IMR-90 (cell line): ENCODE data around the gene NAGS. TPM values are rescaled to one million over a fixed set of nuclear protein-coding genes. Genes with fewer than 3 reads are reported as not detected.

Experiments
- microRNA-seq, 2 experiments: library from miRNA; stranded (forward) in 1 of 2; unstranded in 1 of 2; fragments of 10-50 nt in 1 of 2; fragments of <30 nt in 1 of 2; gene quantifications in 1 of 2; microRNA quantifications in 1 of 2; one replicate each; pipeline versions ENCODE3 to v1.1.0; 2013 to 2020; ENCODE audit not compliant: insufficient read depth in 1 of 2, insufficient read length in 1 of 2, unreplicated experiment in 1 of 2
- polyA plus RNA-seq, 3 experiments: library from polyadenylated mRNA; depleted of rRNA; stranded (reverse); fragments of >200 nt; gene quantifications; 2 replicates each; pipeline ENCODE4 v1.2.3, GENCODE V29; 2012; ENCODE audit warnings: low replicate concordance in 1 of 3
- small RNA-seq, 5 experiments: library from RNA; depleted of rRNA; stranded (forward); fragments of <200 nt; gene quantifications; one replicate each; pipeline ENCODE3, GENCODE V24; 2012
- total RNA-seq: library from RNA; depleted of rRNA; stranded (reverse); fragments of >200 nt; gene quantifications from 2 replicates; pipeline ENCODE4 v1.2.3, GENCODE V29; 2012; rRNA removed

NAGS gene
- total and polyA plus RNA-seq, 2 of the 4 experiments (the other 2 are of a cell fraction): 0.54 to 0.99 TPM

Small RNAs within 50 kb of the gene (microRNA-seq; reads per million reads assigned to microRNA genes)
- gene RF00012 (ENCODE audit: insufficient read depth, insufficient read length): not detected

Small RNAs within 50 kb of the gene (small RNA-seq; reads per million reads assigned to genes)
- 0 to 0.04 (median 0) reads per million in 5 experiments for gene RF00012

Other genes with a start within 250 kb of the NAGS start
- gene SOST, start 245.8 kb upstream of the NAGS start, total RNA-seq: not detected in 2 replicates
- gene SOST, start 245.8 kb upstream of the NAGS start, polyA plus RNA-seq (2012; rRNA removed): not detected in 2 replicates
- gene DUSP3, start 225.6 kb upstream of the NAGS start, total RNA-seq: 40.9 and 42.5 TPM in 2 replicates
- gene DUSP3, start 225.6 kb upstream of the NAGS start, polyA plus RNA-seq (2012; rRNA removed): 33.3 and 33.5 TPM in 2 replicates
- under 0.01 TPM in 1 of 2 replicates, not detected in the other for gene CFAP97D1, start 224.2 kb upstream of the NAGS start, total RNA-seq
- 0.03 TPM in 1 of 2 replicates, not detected in the other for gene CFAP97D1, start 224.2 kb upstream of the NAGS start, polyA plus RNA-seq (2012; rRNA removed)
- 5.0 and 5.7 TPM in 2 replicates for gene MPP3, start 171.5 kb upstream of the NAGS start, total RNA-seq
- 10.7 and 11.9 TPM in 2 replicates for gene MPP3, start 171.5 kb upstream of the NAGS start, polyA plus RNA-seq (2012; rRNA removed)
- gene CD300LG, start 157.4 kb upstream of the NAGS start, total RNA-seq: not detected in 2 replicates
- not detected in 2 replicates for gene CD300LG, start 157.4 kb upstream of the NAGS start, polyA plus RNA-seq (2012; rRNA removed)
- 1.9 and 3.2 TPM in 2 replicates for gene MPP2, start 97.1 kb upstream of the NAGS start, total RNA-seq
- gene MPP2, start 97.1 kb upstream of the NAGS start, polyA plus RNA-seq (2012; rRNA removed): 3.8 TPM in 2 replicates
- not detected in 2 replicates for gene PPY, start 62.1 kb upstream of the NAGS start, total RNA-seq
- gene PPY, start 62.1 kb upstream of the NAGS start, polyA plus RNA-seq (2012; rRNA removed): not detected in 2 replicates
- gene PYY, start 50.7 kb upstream of the NAGS start, total RNA-seq: not detected in 2 replicates
- not detected in 2 replicates for gene PYY, start 50.7 kb upstream of the NAGS start, polyA plus RNA-seq (2012; rRNA removed)
- gene TMEM101, start 10.3 kb downstream of the NAGS start, total RNA-seq: 36.6 and 42.5 TPM in 2 replicates
- gene TMEM101, start 10.3 kb downstream of the NAGS start, polyA plus RNA-seq (2012; rRNA removed): 30.7 and 34.4 TPM in 2 replicates
- gene LSM12, start 62.0 kb downstream of the NAGS start, total RNA-seq: 41.0 and 50.3 TPM in 2 replicates
- 37.6 and 38.0 TPM in 2 replicates for gene LSM12, start 62.0 kb downstream of the NAGS start, polyA plus RNA-seq (2012; rRNA removed)
- gene G6PC3, start 66.1 kb downstream of the NAGS start, total RNA-seq: 19.4 and 20.4 TPM in 2 replicates
- gene G6PC3, start 66.1 kb downstream of the NAGS start, polyA plus RNA-seq (2012; rRNA removed): 107 and 127 TPM in 2 replicates
- gene HDAC5, start 119.0 kb downstream of the NAGS start, total RNA-seq: 61.3 and 71.4 TPM in 2 replicates
- gene HDAC5, start 119.0 kb downstream of the NAGS start, polyA plus RNA-seq (2012; rRNA removed): 47.0 and 50.0 TPM in 2 replicates
- gene HROB, start 137.3 kb downstream of the NAGS start, total RNA-seq: 2.8 and 3.2 TPM in 2 replicates
- 4.0 and 4.4 TPM in 2 replicates for gene HROB, start 137.3 kb downstream of the NAGS start, polyA plus RNA-seq (2012; rRNA removed)
- not detected in 2 replicates for gene ASB16, start 166.1 kb downstream of the NAGS start, total RNA-seq
- 0.05 and 0.06 TPM in 2 replicates for gene ASB16, start 166.1 kb downstream of the NAGS start, polyA plus RNA-seq (2012; rRNA removed)
- gene TMUB2, start 182.3 kb downstream of the NAGS start, total RNA-seq: 16.5 and 17.8 TPM in 2 replicates
- gene TMUB2, start 182.3 kb downstream of the NAGS start, polyA plus RNA-seq (2012; rRNA removed): 42.5 and 43.6 TPM in 2 replicates
- gene ATXN7L3, start 195.3 kb downstream of the NAGS start, total RNA-seq: 17.2 and 17.5 TPM in 2 replicates
- gene ATXN7L3, start 195.3 kb downstream of the NAGS start, polyA plus RNA-seq (2012; rRNA removed): 38.3 and 40.9 TPM in 2 replicates
- 42.1 and 49.4 TPM in 2 replicates for gene UBTF, start 215.1 kb downstream of the NAGS start, total RNA-seq
- gene UBTF, start 215.1 kb downstream of the NAGS start, polyA plus RNA-seq (2012; rRNA removed): 25.6 and 29.7 TPM in 2 replicates